GM21619 (cell line): ENCODE results near the gene RYR2.
"Not testable (repeated sequence)": the region's sequence is repeated elsewhere in the genome, so short reads cannot be mapped to it uniquely, and the experiment has no call there.

ENCODE experiments used
- ATAC-seq: cut with Tn5 transposase; IDR thresholded peaks from one replicate; pipeline ENCODE4 v1.9.1; 2021; ENCODE audit not compliant: unreplicated experiment

RYR2 gene

GRCh38 chr1:237324226-237324625 is 282.2 kb downstream of the RYR2 start:
- ATAC-seq: no peak

GRCh38 chr1:237327061-237327460 is 285.1 kb downstream of the RYR2 start:
- ATAC-seq: no peak

GRCh38 chr1:237340892-237341291 is 298.9 kb downstream of the RYR2 start:
- no peak for ATAC-seq

GRCh38 chr1:237341391-237341790 is 299.4 kb downstream of the RYR2 start:
- ATAC-seq: no peak

- no peak for ATAC-seq
Measured at GRCh38 chr1:237342730-237343129, 300.7 kb downstream of the RYR2 start.

- no peak for ATAC-seq
Measured at GRCh38 chr1:237352747-237353146, 310.8 kb downstream of the RYR2 start.

- no peak for ATAC-seq
Measured at GRCh38 chr1:237353918-237354317, 311.9 kb downstream of the RYR2 start.

- no peak for ATAC-seq
Measured at GRCh38 chr1:237355022-237355421, 313.0 kb downstream of the RYR2 start.

GRCh38 chr1:237358555-237358954 is 316.6 kb downstream of the RYR2 start:
- ATAC-seq: no peak

- no peak for ATAC-seq
Measured at GRCh38 chr1:237367758-237368157, 325.8 kb downstream of the RYR2 start.

- not testable (repeated sequence) for ATAC-seq
Measured at GRCh38 chr1:237371477-237371876, 329.5 kb downstream of the RYR2 start.

- ATAC-seq: no peak
Measured at GRCh38 chr1:237383791-237384190, 341.8 kb downstream of the RYR2 start.

- no peak for ATAC-seq
Measured at GRCh38 chr1:237384213-237384612, 342.2 kb downstream of the RYR2 start.

- ATAC-seq: no peak
Measured at GRCh38 chr1:237386362-237387143, 344.6 kb downstream of the RYR2 start.

- ATAC-seq: no peak
Measured at GRCh38 chr1:237387144-237387505, 345.1 kb downstream of the RYR2 start.

- no peak for ATAC-seq
Measured at GRCh38 chr1:237390823-237391222, 348.8 kb downstream of the RYR2 start.

GRCh38 chr1:237393632-237394031 is 351.6 kb downstream of the RYR2 start:
- ATAC-seq: no peak

- ATAC-seq: no peak
Measured at GRCh38 chr1:237394281-237394680, 352.3 kb downstream of the RYR2 start.

GRCh38 chr1:237396426-237396825 is 354.4 kb downstream of the RYR2 start:
- ATAC-seq: no peak

GRCh38 chr1:237398751-237399150 is 356.8 kb downstream of the RYR2 start:
- ATAC-seq: no peak

- ATAC-seq: no peak
Measured at GRCh38 chr1:237405912-237406311, 363.9 kb downstream of the RYR2 start.

- ATAC-seq: peak; percentile 75
Measured at GRCh38 chr1:237411621-237412020, 369.6 kb downstream of the RYR2 start.
